ENCODE measurements around the gene ADCY9. TPM values are rescaled to one million over a fixed set of nuclear protein-coding genes. Genes with fewer than 3 reads are reported as not detected.

Gene ADCY9
- total RNA-seq, 1 experiment from 2014 or later, result 14.2 TPM

DNA sequence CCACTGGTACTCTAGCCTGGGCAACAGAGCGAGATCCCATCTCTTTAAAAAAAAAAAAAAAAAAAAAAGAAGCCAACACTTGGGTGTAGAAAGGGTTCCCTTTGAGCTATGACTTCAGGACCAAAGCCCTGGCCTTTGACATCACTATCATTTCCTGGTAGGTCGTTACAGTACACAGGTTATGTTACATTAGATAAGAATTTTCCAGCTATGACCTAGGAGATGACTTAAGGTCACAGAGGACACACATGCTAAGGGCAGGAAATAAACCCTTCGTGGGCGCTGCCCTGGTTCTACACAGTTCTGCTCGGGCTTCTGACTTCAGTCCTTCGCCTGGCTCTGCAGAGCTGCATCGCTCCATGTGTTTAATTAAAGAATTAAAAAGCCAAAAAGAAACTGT, 112.0 kb downstream of the ADCY9 start:
- H3K27me3 Mint-ChIP-seq (ENCODE audit: insufficient read depth, unreplicated experiment), result no peaks in the 10 kb centered on the region
- peaks cover 15% of the 10 kb centered on the region for H3K36me3 Mint-ChIP-seq (ENCODE audit: insufficient read depth, unreplicated experiment)
- ChIA-PET CTCF (interaction anchor here (0.6 to 1.2 kb wide), 5 partner anchors 8 to 653 kb away, joined by 3 to 8 read pairs (median 4); no protein-coding TSS in a partner anchor), POLR2A (no interaction called here)
- H3K4me1 Mint-ChIP-seq (ENCODE audit: insufficient read depth, unreplicated experiment), result no peaks in the 10 kb centered on the region
- intact Hi-C loops (cut with micrococcal nuclease), result no loop called here
- no TSS peak for BruUV-seq (replicated peaks)
- no peaks in the 10 kb centered on the region for H3K9me3 Mint-ChIP-seq (ENCODE audit: unreplicated experiment)
- no peak overlapping the region for H3K4me3 Mint-ChIP-seq (ENCODE audit: unreplicated experiment)
- DNase-seq (ENCODE audit: unreplicated experiment), result no peak
- TF ChIP-seq, protein P1, sequence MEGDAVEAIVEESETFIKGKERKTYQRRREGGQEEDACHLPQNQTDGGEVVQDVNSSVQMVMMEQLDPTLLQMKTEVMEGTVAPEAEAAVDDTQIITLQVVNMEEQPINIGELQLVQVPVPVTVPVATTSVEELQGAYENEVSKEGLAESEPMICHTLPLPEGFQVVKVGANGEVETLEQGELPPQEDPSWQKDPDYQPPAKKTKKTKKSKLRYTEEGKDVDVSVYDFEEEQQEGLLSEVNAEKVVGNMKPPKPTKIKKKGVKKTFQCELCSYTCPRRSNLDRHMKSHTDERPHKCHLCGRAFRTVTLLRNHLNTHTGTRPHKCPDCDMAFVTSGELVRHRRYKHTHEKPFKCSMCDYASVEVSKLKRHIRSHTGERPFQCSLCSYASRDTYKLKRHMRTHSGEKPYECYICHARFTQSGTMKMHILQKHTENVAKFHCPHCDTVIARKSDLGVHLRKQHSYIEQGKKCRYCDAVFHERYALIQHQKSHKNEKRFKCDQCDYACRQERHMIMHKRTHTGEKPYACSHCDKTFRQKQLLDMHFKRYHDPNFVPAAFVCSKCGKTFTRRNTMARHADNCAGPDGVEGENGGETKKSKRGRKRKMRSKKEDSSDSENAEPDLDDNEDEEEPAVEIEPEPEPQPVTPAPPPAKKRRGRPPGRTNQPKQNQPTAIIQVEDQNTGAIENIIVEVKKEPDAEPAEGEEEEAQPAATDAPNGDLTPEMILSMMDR (IDR thresholded peaks at IDR 0.05; ENCODE audit: unreplicated experiment), result no peak
- no peak overlapping the region for H3K27ac Mint-ChIP-seq (ENCODE audit: low read depth, unreplicated experiment)

GRCh38 chr16:4003576-4003975, 112.7 kb downstream of the ADCY9 start:
- ChIA-PET CTCF (interaction anchor here (0.7 to 1.6 kb wide), 3 partner anchors 20 to 653 kb away, joined by 3 to 8 read pairs (median 3); no protein-coding TSS in a partner anchor), POLR2A (no interaction called here)
- intact Hi-C loops (cut with micrococcal nuclease), result no loop called here
- H3K9me3 Mint-ChIP-seq (ENCODE audit: unreplicated experiment), result no peaks in the 10 kb centered on the region
- H3K4me3 Mint-ChIP-seq (ENCODE audit: unreplicated experiment), result no peak overlapping the region
- H3K4me1 Mint-ChIP-seq (ENCODE audit: insufficient read depth, unreplicated experiment), result no peaks in the 10 kb centered on the region
- TF ChIP-seq, protein P1 (IDR thresholded peaks at IDR 0.05; ENCODE audit: unreplicated experiment), result no peak
- no TSS peak for BruUV-seq (replicated peaks)
- DNase-seq (ENCODE audit: unreplicated experiment), result no peak
- no peaks in the 10 kb centered on the region for H3K27me3 Mint-ChIP-seq (ENCODE audit: insufficient read depth, unreplicated experiment)
- H3K27ac Mint-ChIP-seq (ENCODE audit: low read depth, unreplicated experiment), result no peak overlapping the region
- H3K36me3 Mint-ChIP-seq (ENCODE audit: insufficient read depth, unreplicated experiment), result peaks cover 15% of the 10 kb centered on the region

GRCh38 chr16:4003166-4003565, 113.1 kb downstream of the ADCY9 start:
- Mint-ChIP-seq H3K27me3 (ENCODE audit: insufficient read depth, unreplicated experiment) (no peaks in the 10 kb centered on the region), H3K4me1 (ENCODE audit: insufficient read depth, unreplicated experiment) (no peaks in the 10 kb centered on the region), H3K36me3 (ENCODE audit: insufficient read depth, unreplicated experiment) (peaks cover 15% of the 10 kb centered on the region), H3K27ac (ENCODE audit: low read depth, unreplicated experiment) (no peak overlapping the region), H3K9me3 (ENCODE audit: unreplicated experiment) (no peaks in the 10 kb centered on the region), H3K4me3 (ENCODE audit: unreplicated experiment) (no peak overlapping the region)
- TF ChIP-seq, protein P1 (IDR thresholded peaks at IDR 0.05; ENCODE audit: unreplicated experiment), result no peak
- no peak for DNase-seq (ENCODE audit: unreplicated experiment)
- ChIA-PET POLR2A (no interaction called here), CTCF (interaction anchor here (1.6 kb wide), 1 partner anchor 20 kb away, joined by 8 read pairs; no protein-coding TSS in a partner anchor)
- intact Hi-C loops (cut with micrococcal nuclease), result no loop called here
- no TSS peak for BruUV-seq (replicated peaks)

- Mint-ChIP-seq H3K27me3 (ENCODE audit: insufficient read depth, unreplicated experiment) (no peaks in the 10 kb centered on the region), H3K27ac (ENCODE audit: low read depth, unreplicated experiment) (no peak overlapping the region), H3K9me3 (ENCODE audit: unreplicated experiment) (no peaks in the 10 kb centered on the region), H3K4me1 (ENCODE audit: insufficient read depth, unreplicated experiment) (no peaks in the 10 kb centered on the region), H3K4me3 (ENCODE audit: unreplicated experiment) (no peak overlapping the region), H3K36me3 (ENCODE audit: insufficient read depth, unreplicated experiment) (peaks cover 15% of the 10 kb centered on the region)
- ChIA-PET CTCF (interaction anchor here (0.6 to 1.6 kb wide), 2 partner anchors 19 to 981 kb away, joined by 3 to 8 read pairs; no protein-coding TSS in a partner anchor), POLR2A (no interaction called here)
- no peak for DNase-seq (ENCODE audit: unreplicated experiment)
- intact Hi-C loops (cut with micrococcal nuclease), result no loop called here
- TF ChIP-seq, protein P1 (IDR thresholded peaks at IDR 0.05; ENCODE audit: unreplicated experiment), result no peak
- no TSS peak for BruUV-seq (replicated peaks)
Measured at GRCh38 chr16:4002121-4002520, 114.1 kb downstream of the ADCY9 start.

All from MCF 10A (cell line).